Measurements from ENCODE around the gene TSPAN10.
"Not testable (repeated sequence)": the region's sequence is repeated elsewhere in the genome, so short reads cannot be mapped to it uniquely, and the experiment has no call there.

Gene TSPAN10

GRCh38 chr17:81636505-81637288 lies at the start of gene TSPAN10, which contains the start of gene NPLOC4:
Gene TSPAN10, plus strand, starts transcription at chr17:81637196. Its CDS starts 5,217 bp downstream, at chr17:81642413.
Gene NPLOC4, minus strand, starts transcription at chr17:81637112. Its CDS starts 182 bp downstream, at chr17:81636930.
- peak; percentile 74 to 81 (median 78) for DNase-seq (ENCODE audit: low read depth in 3 of 3)

DNA sequence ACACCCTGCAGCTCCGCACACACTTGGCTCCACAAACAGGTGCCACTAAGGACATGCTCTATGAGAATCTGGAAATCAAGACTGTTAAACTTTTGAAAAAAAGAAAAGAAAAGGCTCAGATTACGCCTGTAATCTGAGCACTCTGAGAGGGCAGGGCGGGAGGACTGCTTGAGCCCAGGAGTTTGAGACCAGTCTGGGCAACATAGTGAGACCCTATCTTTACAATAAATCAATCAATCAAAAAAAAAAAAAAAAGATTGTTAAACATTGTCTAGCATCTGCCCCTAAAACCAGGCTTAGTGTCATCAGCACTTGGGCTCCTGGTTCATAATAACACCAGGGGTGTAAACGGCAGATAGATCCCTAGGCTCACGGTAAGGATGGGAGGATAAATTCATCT lies 47.4 kb upstream of the TSPAN10 start:
- no peak for DNase-seq (ENCODE audit: low read depth in 3 of 3)

DNA sequence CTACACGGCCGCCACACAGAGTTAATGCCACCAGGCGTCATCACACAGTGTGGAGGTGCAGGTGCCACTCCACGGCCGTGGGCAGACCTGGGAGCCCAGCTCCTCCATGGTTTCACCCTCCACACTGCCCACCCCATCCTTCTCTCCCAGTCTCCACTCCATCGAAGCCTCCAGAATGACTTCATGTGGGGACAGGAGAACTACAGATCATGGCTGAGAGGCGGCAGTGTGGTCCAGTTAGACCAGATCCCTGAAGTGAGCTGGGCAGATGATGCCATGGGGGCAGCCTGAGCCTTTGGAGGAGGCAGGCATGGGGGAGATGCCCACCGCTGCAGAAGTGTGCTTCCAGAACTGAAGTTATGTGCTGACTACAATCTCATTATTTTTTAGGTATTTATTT lies 46.9 kb upstream of the TSPAN10 start:
- no peak for DNase-seq (ENCODE audit: low read depth in 3 of 3)

GRCh38 chr17:81591971-81592370 lies 45.0 kb upstream of the TSPAN10 start:
- DNase-seq (ENCODE audit: low read depth in 3 of 3), result no peak

DNA sequence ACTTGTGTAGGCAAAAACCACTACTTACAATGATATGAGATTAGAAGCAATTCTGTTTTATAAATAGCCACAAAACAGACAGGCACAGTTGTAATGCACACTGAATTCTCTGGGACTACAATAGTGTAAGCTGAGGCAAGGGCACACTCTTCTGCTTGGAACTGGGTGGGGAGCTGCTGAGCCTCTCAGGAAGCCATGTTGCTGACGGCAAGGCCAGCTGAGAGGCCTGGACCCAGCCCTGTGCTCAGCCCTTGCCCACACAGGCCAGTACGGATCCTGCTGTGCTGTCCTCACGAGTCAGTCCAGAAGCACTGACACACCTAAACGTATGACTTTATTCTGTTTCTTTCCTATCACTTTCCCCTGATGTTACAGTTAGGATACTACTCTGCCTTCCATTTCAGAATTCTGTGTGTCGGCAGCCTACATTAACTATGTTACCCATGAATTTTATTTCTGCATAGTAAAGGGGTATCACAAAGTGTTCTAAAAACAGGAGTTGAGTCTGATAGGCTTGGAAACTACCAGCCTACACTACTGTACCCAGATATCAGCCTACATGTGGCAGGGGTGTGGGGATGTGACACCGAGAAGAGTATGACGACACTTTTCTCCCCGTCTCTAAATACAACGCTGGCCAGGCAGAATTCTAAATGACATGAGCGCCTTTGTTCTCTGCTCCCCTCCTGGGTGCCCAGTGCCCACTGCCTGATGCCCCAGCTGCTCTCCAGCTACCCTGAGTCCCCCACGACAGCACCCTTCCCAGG lies 43.7 kb upstream of the TSPAN10 start:
- no peak for DNase-seq (ENCODE audit: low read depth in 3 of 3)

DNA sequence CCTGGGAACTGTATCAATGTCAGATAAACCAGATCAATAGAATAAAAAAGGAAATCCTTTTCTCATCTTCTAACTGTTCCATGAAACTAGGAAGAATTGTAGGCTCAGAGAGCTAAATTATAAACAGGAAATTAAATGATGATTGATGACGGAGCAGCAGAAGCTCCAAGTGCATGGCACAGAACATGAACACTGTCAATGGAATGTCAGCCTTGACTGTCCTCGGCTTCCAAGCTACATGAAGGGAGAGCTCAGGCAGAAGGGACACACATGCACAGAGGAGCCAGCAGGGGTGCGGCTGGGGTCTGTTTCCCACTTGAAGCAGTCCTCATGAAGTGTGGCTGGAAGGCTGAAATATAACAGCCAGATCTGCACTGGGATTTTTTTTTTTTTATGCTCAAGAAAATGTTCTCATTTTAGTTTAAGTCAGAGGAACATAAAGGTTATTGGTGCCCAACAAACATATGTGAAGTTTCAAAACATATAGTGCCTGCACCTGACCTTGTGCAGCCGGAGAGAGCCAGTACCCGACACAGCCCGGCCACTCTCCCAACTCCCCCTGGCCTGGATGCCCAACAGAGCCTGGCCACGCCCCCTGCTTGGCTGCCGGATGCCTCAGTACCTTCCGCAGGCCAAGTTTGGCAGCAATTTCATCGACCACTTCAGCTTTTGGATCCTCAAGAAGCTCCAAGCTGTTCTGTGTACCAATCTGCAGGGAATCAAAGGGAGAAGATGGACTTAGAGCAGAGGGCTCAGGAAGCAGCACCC lies 37.1 kb upstream of the TSPAN10 start:
- no peak for DNase-seq (ENCODE audit: low read depth in 3 of 3)

GRCh38 chr17:81601525-81602120 lies 35.4 kb upstream of the TSPAN10 start:
- peak in 1 of 3 donors; percentile 20 for DNase-seq (ENCODE audit: low read depth in 3 of 3)

DNA sequence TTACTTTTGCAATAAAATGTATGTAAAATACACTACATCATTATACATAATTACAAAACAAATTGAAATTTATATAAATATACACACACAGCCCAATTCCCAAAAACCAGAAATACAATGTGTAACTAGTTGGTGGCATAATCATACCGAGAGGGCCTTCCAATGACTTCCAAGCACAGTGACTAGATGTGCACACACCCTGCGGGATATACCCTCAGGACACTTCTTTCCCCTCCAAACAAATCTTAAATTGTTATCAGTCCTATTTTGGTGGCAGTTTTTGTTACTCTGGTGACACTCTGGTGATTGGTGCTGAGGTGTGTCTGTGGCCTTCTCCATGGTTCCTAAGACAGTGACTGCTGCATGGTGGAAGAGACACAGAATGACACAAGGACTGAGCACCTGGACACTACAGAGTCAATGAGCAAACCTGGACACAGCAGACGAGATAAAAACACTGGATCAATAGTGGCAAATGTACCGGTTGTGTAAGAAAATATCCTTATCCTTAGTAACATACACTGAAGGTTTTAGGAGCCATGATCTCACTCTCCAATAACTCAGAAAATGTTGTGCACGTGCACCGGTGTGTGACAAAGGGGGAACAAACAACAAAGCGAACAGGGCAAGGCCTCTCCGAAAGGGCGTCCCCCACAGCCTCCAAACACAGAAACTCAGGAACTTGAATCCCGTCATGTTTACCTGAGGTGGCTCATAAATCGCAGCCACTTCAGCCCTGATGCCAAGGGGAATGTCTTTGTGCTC lies 33.0 kb upstream of the TSPAN10 start:
- DNase-seq (ENCODE audit: low read depth in 3 of 3), result no peak

DNA sequence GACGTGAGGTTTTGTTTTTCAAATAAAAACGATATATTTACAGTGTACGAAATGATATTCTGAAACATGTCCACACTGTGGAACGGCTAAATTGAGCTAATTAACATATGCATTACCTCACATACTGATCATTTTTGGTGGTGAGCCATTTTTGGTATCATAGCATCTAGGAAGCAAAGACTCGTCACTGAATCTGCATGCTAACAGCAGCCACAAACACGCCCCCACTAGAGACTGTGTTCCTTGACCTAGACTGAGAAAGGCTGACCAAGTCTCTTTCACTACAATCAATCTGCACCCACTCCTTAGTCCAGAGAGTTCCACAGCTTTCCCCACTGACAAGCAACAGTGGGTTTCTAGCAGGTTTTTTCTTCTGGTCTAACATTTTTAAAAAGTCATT lies 29.6 kb upstream of the TSPAN10 start:
- no peak for DNase-seq (ENCODE audit: low read depth in 3 of 3)

GRCh38 chr17:81608082-81608481 lies 28.9 kb upstream of the TSPAN10 start:
- DNase-seq (ENCODE audit: low read depth in 3 of 3), result no peak

DNA sequence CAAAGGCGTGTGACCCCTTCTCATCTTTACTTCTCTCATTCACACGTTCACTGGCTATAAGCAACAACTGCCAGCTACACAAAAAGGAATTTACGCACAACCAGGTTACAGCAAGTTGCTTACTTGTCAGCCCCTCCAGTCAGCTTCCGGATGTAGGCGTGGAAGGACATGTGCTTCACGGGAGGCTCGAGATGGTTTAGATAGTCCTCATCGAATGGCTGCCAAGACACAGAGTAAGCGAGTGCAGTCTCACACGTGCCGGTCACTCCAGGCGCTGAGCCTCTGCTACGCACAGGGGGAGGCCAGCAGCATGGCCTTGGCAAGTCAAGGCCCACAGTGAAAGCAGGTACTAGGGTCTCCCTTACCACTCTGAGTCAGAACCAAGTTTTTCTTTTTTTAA lies 28.4 kb upstream of the TSPAN10 start:
- no peak for DNase-seq (ENCODE audit: low read depth in 3 of 3)

DNA sequence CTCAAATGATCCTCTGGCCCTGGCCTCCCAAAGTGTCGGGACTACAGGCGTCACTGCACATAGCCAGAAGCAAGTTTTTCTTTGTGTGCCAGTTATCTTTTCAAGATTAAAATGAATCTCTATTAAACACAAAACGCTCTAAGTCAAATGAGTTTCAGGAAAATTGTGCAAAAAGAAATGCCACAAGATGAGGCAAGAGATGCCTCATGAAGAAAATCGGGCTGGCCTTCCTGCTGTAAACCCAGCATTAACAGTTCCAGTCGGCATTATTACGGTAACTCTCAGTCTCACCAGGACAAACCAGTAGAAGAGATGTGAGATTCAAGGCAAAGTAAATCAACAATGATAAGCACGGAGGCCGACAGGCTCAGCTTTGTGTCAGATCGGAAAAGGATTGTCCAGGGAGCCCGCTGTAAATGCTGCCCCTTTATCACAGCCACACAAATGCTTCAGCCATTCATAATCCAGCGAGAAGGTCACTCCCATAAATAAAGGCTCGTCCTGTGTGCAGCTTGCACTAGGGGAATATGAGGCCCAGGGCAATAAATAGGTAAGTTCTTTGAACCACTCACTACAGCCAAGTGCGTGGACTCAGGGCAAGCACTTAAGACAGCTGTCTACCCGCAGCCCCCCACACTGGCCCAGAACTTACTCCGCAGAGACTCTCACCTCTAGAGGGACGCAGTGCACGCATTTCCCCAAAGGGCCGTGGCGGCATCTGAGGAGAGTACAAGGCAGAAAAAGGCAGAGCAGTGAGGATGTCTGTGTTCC lies 27.3 kb upstream of the TSPAN10 start:
- DNase-seq (ENCODE audit: low read depth in 3 of 3), result no peak

GRCh38 chr17:81612172-81612970 lies 24.6 kb upstream of the TSPAN10 start:
- no peak for DNase-seq (ENCODE audit: low read depth in 3 of 3)

DNA sequence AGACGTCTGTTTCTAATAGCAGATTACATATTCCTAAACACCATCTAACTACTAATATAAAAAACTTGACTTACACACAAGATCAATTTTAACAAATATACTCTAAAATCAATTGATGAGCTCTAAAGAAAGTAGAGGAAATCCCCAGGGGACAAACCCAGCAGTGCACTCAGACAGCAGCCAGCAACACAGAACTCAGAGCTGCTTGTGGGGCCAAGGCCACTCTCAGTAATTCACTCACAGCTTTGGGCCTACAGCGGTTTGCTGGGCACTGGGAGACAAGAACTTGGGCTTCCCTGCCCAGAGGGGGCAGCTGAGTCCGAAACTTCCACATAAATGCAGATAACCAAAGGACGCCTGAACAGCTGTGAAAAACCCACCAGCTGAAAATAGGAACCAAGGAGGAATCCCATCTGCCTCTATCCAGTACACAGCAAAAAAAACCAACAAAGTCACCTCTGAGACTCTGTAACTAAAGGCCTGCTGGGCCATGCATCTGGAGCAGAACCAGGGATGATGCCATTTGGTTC lies 21.5 kb upstream of the TSPAN10 start:
- no peak for DNase-seq (ENCODE audit: low read depth in 3 of 3)

DNA sequence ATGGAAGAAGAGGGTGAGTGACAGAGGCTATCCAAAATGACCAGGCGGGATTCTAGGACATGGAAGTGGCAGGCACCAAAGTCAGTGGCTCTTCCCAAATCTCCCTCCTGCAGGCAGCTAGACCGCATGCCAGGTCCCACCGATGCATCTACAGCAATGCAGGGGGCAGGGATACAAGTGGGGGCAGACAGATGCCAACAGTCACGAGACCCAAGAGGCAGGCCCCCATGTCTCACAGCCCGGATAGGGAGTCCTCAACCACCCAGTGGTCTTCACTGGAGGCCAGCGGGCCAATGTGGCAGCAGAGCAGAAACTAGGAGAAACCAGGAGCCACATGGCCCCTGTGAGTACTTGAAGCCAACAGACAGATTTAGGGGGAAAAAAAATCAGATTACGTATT lies 20.1 kb upstream of the TSPAN10 start:
- DNase-seq (ENCODE audit: low read depth in 3 of 3), result no peak

DNA sequence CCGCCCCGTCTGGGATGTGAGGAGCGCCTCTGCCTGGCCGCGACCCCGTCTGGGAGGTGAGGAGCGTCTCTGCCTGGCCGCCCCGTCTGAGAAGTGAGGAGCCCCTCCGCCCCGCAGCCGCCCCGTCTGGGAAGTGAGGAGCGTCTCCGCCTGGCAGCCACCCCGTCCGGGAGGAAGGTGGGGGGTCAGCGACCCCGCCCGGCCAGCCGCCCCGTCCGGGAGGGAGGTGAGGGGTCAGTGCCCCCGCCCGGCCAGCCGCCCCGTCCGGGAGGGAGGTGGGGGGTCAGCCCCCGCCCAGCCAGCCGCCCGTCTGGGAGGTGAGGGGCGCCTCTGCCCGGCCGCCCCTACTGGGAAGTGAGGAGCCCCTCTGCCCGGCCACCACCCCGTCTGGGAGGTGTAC lies 18.7 kb upstream of the TSPAN10 start:
- not testable (repeated sequence) for DNase-seq (ENCODE audit: low read depth in 3 of 3)

DNA sequence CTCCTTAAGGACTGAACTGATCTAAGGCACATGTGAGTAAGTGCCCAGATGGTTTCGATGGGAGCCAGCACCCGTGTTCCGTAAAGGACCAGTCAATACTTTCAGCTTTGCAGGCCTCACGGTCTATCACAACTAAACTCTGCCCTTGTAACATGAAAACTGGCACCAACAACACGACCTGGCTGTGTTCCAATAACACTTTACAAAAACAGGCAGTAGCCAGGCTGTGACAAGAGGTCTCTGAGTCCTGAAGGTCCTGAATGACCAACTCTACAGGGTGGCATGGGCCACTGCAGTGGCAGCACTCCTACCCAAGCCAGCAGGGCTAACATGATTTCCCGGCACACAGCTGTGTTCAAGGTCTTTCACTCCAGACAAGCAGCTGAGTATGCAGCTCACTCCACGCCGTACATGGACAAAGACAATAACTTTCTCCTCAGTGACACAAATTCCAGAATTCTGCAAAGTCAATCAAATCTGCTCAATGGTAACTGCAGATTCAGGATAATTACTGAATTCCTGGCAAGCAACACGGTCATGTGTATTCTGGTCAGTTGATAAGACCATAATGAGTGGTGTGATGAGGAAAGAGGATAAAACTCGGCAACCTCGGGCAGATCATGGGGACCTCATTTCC lies 15.4 kb upstream of the TSPAN10 start:
- no peak for DNase-seq (ENCODE audit: low read depth in 3 of 3)

GRCh38 chr17:81630274-81630673 lies 6.7 kb upstream of the TSPAN10 start:
- no peak for DNase-seq (ENCODE audit: low read depth in 3 of 3)

GRCh38 chr17:81631482-81631881 lies 5.5 kb upstream of the TSPAN10 start:
- DNase-seq (ENCODE audit: low read depth in 3 of 3), result no peak

Measured in stimulated activated CD4-positive, alpha-beta T cell treated with anti-CD3 and anti-CD28 coated beads, TNF-alpha, amount 100 ng/mL, for 48 hours (primary cell).